ENCODE measurements around the gene SLC25A43. TPM values are rescaled to one million over a fixed set of nuclear protein-coding genes. Genes with fewer than 3 reads are reported as not detected.

The SLC25A43 gene
- total and polyA plus RNA-seq, 9 of the 15 experiments (the other 6 are each of a cell fraction or from before 2014, with no cell fraction given) = 1.3 to 8.4 (median 4.0) TPM

DNA sequence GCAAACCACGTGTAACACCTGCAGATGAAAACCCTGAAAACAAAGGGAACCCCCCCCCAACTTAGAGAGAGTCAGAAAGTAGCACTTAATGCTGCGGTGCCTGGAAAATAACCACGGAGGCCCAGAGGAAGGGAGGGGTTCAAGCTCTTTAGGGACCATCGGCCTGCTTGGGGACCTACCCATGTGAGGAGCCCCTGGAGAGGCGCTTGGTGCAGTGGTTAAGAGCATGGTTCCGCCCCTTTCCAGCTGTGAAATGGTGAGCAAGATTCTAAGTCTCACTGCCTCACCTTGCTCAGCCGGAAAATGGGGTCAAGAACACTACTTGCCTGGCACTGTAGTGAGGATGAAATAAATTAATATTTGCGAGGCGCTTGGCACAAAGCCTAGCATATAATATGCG, 82.9 kb downstream of the SLC25A43 start (continued):
- TF ChIP-seq, protein P1, sequence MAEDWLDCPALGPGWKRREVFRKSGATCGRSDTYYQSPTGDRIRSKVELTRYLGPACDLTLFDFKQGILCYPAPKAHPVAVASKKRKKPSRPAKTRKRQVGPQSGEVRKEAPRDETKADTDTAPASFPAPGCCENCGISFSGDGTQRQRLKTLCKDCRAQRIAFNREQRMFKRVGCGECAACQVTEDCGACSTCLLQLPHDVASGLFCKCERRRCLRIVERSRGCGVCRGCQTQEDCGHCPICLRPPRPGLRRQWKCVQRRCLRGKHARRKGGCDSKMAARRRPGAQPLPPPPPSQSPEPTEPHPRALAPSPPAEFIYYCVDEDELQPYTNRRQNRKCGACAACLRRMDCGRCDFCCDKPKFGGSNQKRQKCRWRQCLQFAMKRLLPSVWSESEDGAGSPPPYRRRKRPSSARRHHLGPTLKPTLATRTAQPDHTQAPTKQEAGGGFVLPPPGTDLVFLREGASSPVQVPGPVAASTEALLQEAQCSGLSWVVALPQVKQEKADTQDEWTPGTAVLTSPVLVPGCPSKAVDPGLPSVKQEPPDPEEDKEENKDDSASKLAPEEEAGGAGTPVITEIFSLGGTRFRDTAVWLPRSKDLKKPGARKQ (CRISPR knock-in tag; IDR thresholded peaks at IDR 0.05) = no peak
- no peak for TF ChIP-seq IFI16 (CRISPR knock-in tag; IDR thresholded peaks at IDR 0.05)
- no peak for TF ChIP-seq SP1 (CRISPR knock-in tag; IDR thresholded peaks at IDR 0.05)
- TF ChIP-seq NR2F6 (CRISPR knock-in tag; IDR thresholded peaks at IDR 0.05) = no peak
- TF ChIP-seq, protein P2, sequence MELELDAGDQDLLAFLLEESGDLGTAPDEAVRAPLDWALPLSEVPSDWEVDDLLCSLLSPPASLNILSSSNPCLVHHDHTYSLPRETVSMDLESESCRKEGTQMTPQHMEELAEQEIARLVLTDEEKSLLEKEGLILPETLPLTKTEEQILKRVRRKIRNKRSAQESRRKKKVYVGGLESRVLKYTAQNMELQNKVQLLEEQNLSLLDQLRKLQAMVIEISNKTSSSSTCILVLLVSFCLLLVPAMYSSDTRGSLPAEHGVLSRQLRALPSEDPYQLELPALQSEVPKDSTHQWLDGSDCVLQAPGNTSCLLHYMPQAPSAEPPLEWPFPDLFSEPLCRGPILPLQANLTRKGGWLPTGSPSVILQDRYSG (tag; conservative IDR thresholded peaks at IDR 0.05; ENCODE audit: low read depth) = no peak
- TF ChIP-seq ZBTB8A (IDR thresholded peaks at IDR 0.05; ENCODE audit: partially characterized antibody) = no peak
- no peak for TF ChIP-seq BCL6 (CRISPR knock-in tag; IDR thresholded peaks at IDR 0.05)
- TF ChIP-seq CBFA2T2 (conservative IDR thresholded peaks at IDR 0.05) = no peak
- TF ChIP-seq ZNF609 (CRISPR knock-in tag; IDR thresholded peaks at IDR 0.05; ENCODE audit: borderline replicate concordance) = no peak
- no peak for TF ChIP-seq AFF1 (IDR thresholded peaks at IDR 0.05; ENCODE audit: low read depth in 1 of 2, partially characterized antibody in 2 of 2)
- TF ChIP-seq RCOR1 (IDR thresholded peaks at IDR 0.05; ENCODE audit: borderline replicate concordance in 1 of 2, low read depth in 2 of 2, low read length in 2 of 2) = peak in 1 of 2 experiments; percentile 27; a peak in 1 of 4 replicates
- TF ChIP-seq BACH1 (tag; IDR thresholded peaks at IDR 0.05) = no peak
